HL-60 (cell line): ENCODE data around the gene ATP2B3.

Source experiments
- CTCF ChIP-seq: IDR thresholded peaks from one replicate; pipeline ENCODE4 v1.5.1; 2011; ENCODE audit warnings: low read length, control low read depth, inconsistent platforms; ENCODE audit not compliant: insufficient read depth
- GABPA ChIP-seq: IDR thresholded peaks from 2 replicates; pipeline ENCODE4 v1.6.1; 2012; ENCODE audit warnings: low read depth
- POLR2AphosphoS5 ChIP-seq: IDR thresholded peaks from 2 replicates; pipeline ENCODE4 v1.6.1; 2012; ENCODE audit warnings: low read depth
- SPI1 ChIP-seq: IDR thresholded peaks from 2 replicates; pipeline ENCODE4 v1.6.1; 2012; ENCODE audit warnings: low read depth, mild to moderate bottlenecking, borderline replicate concordance
- TF ChIP-seq, protein P1 (sequence below): IDR thresholded peaks from 2 replicates; pipeline ENCODE4 v1.6.1; 2012; ENCODE audit warnings: low read depth; ENCODE audit not compliant: insufficient replicate concordance

GRCh38 chrX:153587342-153587741 is 69.9 kb downstream of the ATP2B3 start:
- TF ChIP-seq CTCF = no peak
- TF ChIP-seq, protein P1, sequence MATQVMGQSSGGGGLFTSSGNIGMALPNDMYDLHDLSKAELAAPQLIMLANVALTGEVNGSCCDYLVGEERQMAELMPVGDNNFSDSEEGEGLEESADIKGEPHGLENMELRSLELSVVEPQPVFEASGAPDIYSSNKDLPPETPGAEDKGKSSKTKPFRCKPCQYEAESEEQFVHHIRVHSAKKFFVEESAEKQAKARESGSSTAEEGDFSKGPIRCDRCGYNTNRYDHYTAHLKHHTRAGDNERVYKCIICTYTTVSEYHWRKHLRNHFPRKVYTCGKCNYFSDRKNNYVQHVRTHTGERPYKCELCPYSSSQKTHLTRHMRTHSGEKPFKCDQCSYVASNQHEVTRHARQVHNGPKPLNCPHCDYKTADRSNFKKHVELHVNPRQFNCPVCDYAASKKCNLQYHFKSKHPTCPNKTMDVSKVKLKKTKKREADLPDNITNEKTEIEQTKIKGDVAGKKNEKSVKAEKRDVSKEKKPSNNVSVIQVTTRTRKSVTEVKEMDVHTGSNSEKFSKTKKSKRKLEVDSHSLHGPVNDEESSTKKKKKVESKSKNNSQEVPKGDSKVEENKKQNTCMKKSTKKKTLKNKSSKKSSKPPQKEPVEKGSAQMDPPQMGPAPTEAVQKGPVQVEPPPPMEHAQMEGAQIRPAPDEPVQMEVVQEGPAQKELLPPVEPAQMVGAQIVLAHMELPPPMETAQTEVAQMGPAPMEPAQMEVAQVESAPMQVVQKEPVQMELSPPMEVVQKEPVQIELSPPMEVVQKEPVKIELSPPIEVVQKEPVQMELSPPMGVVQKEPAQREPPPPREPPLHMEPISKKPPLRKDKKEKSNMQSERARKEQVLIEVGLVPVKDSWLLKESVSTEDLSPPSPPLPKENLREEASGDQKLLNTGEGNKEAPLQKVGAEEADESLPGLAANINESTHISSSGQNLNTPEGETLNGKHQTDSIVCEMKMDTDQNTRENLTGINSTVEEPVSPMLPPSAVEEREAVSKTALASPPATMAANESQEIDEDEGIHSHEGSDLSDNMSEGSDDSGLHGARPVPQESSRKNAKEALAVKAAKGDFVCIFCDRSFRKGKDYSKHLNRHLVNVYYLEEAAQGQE = no peak
- TF ChIP-seq GABPA = no peak
- no peak for TF ChIP-seq POLR2AphosphoS5
- no peak for TF ChIP-seq SPI1
